VCaP (cell line): ENCODE measurements around the gene ZBTB18.
A peak's percentile ranks its signal among the peaks of the same experiment; 100 is the strongest.

ENCODE experiments used
- H3K27ac ChIP-seq: fragments of 450-650 bp; 2 replicates; pipeline ENCODE4 v1.5.1; 2017
- TF ChIP-seq, protein P1 (sequence below): fragments of 450-650 bp; conservative IDR thresholded peaks from 2 replicates; pipeline ENCODE4 v1.5.1; 2017; ENCODE audit warnings: mild to moderate bottlenecking, moderate library complexity

ZBTB18 gene

DNA sequence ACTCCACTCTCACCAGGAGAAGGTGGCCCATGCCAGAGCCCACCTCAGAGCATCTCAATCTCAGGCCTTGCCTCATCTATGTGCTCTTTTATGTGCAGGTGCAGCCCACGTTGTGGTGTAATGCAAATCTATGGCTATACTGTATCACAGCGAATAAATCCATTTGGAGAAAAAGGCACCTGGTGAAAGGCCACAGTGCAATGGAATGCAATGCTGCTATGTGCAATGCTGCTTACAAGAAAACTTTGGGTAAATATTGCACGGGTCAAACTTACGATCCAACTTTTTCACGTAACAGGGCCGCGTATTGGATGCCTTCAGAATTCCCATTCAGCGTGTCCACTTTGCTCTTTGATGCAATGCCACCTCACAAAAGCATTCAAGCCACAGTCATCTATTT lies 13.5 kb downstream of the ZBTB18 start:
- TF ChIP-seq, protein P1, sequence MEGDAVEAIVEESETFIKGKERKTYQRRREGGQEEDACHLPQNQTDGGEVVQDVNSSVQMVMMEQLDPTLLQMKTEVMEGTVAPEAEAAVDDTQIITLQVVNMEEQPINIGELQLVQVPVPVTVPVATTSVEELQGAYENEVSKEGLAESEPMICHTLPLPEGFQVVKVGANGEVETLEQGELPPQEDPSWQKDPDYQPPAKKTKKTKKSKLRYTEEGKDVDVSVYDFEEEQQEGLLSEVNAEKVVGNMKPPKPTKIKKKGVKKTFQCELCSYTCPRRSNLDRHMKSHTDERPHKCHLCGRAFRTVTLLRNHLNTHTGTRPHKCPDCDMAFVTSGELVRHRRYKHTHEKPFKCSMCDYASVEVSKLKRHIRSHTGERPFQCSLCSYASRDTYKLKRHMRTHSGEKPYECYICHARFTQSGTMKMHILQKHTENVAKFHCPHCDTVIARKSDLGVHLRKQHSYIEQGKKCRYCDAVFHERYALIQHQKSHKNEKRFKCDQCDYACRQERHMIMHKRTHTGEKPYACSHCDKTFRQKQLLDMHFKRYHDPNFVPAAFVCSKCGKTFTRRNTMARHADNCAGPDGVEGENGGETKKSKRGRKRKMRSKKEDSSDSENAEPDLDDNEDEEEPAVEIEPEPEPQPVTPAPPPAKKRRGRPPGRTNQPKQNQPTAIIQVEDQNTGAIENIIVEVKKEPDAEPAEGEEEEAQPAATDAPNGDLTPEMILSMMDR, result no peak
- H3K27ac ChIP-seq, result no peak overlapping the region

DNA sequence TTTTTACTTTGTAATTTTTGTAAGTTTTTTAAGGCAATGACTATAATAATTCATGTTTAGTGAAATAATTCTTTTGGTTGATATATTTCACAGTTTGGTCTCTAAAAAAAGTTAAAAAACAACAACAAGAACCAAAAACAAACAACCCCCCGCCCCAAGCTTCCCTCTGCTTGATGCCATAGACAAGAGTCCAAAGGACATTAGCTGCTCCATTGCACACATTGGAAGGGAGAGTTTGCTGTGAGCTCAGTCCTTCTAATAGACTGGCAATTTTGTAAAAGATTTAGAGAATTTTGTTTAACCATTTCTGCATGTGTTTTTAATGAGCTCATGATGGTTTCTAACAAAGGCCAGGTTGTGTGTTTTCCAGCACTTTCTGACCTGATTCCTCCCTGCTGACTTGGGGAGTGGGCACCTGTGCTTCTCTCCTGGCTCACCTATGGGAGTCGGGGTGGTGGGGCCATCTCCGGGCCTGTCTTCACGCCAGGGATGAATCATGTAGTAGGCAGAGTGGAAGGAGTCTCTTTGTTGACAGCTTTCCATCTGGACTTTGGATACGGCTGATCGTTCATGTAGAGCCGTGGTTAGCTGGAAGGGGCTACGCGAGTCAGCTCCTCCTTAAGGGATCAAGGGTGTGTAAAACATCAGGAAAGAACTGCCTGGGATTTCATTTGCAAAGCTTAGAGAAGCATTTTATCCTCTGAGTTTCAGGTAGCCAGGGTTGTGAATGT lies 14.1 kb downstream of the ZBTB18 start:
- H3K27ac ChIP-seq, result peak overlapping the region; percentile 40
- TF ChIP-seq, protein P1, result no peak

DNA sequence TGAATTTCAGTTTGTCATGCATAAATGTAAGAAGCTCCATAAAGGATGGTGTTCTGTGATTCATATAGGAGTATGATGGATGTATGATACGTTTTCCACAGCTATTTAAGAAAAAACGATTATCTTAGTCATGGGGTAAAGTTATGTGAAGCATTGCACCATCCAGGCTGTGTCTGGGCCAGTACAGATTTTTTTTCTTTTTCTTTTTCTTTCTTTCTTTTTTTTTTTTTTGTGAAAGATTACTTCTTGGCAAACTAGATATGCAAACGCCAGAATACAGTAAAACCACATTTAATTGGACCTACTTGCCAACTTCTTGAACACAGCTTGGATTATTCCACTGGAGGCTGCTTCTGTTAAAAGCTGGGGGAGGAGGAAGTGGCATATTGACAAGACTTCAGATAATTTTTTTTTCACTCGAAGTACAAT lies 14.9 kb downstream of the ZBTB18 start:
- peak overlapping the region; percentile 40 for H3K27ac ChIP-seq
- TF ChIP-seq, protein P1, result no peak

DNA sequence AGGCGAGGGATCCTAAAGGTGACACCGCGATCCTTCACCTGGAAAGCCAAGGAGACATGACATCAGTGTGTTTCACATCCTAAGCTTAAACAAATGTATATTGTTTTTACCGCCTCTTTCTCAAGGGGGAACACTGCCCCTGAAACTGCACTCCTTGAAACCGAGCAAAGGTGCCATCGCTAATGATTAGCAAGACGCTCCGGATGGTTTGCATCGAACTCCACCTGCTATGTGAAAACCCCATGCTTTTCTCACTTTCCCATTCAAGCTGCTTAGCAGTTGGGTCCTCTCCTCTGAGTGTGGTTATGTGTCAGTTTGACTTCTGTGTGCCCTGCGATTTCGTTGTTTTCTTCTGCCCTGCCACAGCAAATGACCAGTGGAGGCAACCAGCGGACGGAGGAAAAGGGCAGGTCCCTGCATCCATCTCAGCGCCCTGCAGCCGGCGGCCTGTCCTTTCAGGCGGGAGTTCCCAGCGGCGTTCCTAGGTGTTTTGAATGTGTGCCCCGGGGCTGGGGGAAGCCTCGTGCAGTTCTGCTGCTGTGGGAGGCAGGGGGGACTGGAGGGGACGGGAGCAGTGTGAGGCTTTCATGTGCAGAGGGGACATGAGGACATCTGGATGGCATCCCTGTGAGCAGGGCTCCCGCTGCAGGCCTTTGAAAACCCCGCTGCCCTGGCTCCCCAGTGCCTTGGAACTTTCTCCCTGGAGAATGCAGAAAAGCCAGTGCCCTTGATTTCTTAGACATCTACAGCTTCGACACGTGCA lies 16.1 kb downstream of the ZBTB18 start:
- peak overlapping the region; percentile 40 for H3K27ac ChIP-seq
- TF ChIP-seq, protein P1, result no peak

DNA sequence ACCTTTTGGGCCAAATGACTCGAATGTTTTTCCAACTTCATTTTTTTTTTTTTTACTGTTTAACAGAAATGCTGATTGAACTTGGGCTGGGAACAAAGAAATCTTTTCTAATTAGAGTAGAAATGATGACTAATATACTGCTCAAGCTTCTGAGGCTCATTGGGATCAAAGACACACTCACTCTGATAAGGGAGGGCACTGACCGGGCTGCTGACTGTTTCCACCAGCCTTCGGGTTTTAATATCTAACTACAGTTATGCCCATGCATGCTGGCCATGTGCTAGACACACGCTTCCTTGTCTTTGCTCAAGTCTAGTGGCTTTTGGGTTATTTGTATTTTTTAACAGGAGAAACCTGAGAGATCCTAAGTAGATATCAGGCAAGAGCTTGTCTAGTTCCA lies 16.8 kb downstream of the ZBTB18 start:
- H3K27ac ChIP-seq, result no peak overlapping the region
- TF ChIP-seq, protein P1, result no peak

DNA sequence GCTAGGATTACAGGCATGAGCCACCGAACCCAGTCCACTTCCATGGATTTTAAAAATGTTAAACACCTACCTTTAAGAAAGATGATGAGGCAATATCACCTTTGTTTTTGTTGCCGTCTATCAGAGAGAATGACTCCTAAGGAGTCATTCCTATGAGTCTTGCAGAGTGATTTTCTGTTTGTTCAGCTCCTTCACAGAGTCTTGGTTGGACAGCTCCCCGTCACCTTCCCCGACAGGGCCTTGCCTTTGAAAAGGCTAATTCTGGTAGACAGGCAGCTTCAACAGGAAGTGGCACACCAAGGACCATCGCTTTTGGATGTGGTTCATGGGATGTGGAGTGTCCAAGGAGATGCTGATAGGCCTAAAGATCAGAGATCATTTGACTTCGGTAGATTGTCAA lies 17.5 kb downstream of the ZBTB18 start:
- TF ChIP-seq, protein P1, result no peak

DNA sequence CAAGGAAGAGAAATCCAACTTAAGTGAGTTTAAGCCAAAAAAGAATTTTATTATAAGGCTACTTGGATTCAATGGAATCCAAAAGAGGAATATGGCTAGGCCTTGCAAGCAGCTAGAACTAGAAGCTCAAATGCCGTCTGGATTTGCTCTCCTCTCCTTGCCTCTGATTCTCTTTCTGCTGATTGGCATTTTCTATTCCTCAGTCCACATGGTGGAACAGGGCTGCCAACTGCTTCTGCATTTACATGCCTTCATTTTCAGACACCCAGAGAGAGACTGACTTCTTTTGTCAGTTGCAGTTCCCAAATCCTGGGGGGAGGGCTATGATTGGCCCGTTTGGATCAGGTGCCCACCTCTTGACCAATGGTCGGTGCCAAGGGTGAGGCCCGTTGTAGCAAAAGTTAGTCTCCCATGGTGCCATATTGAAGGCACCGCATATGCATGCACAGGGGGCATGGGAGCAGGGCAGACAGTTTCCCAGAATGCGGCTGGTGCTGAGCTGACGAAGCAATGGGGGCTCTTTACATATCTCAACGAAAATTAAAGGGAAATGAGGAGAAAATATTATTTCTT lies 18.3 kb downstream of the ZBTB18 start:
- no peak overlapping the region for H3K27ac ChIP-seq
- TF ChIP-seq, protein P1, result no peak

More for the DNA sequence above, 17.5 kb downstream of the ZBTB18 start:
- no peak overlapping the region for H3K27ac ChIP-seq
